PFSK-1 (cell line): ENCODE measurements around the gene EIF4E1B.

ENCODE experiments used
- FOXP2 ChIP-seq: optimal IDR thresholded peaks from 2 replicates; pipeline ENCODE3; 2011; ENCODE audit warnings: borderline replicate concordance, control low read depth, inconsistent platforms; ENCODE audit not compliant: insufficient read depth; ENCODE audit errors: extremely low read length, extremely low read depth
- POLR2AphosphoS5 ChIP-seq: IDR thresholded peaks from 2 replicates; pipeline ENCODE4 v1.6.1; 2012; ENCODE audit warnings: low read depth, mild to moderate bottlenecking, control low read depth, low read length, moderate library complexity
- SIN3A ChIP-seq: IDR thresholded peaks from 2 replicates; pipeline ENCODE4 v1.6.1; 2012; ENCODE audit warnings: mild to moderate bottlenecking, low read length, moderate library complexity, borderline replicate concordance; ENCODE audit not compliant: insufficient read depth
- TAF1 ChIP-seq: IDR thresholded peaks from 2 replicates; pipeline ENCODE4 v1.6.1; 2012; ENCODE audit warnings: low read length, control low read depth, borderline replicate concordance; ENCODE audit not compliant: insufficient read depth
- TF ChIP-seq, protein P1 (sequence below), 2 experiments: IDR thresholded peaks; 2 replicates each; pipeline versions ENCODE4 v1.6.1 to v1.8.0; 2011 to 2012; ENCODE audit warnings: low read depth in 2 of 2, low read length in 2 of 2, control low read depth in 1 of 2, inconsistent platforms in 1 of 2, mild to moderate bottlenecking in 1 of 2, moderate library complexity in 1 of 2; ENCODE audit not compliant: insufficient read depth in 1 of 2

Gene EIF4E1B

GRCh38 chr5:176609724-176610434 is 20.6 kb upstream of the EIF4E1B start, which contains the start of gene GPRIN1:
TSS of gene GPRIN1 (minus strand) at chr5:176610156. CDS start at chr5:176599834, 10,322 bp downstream.
- TF ChIP-seq, protein P1, sequence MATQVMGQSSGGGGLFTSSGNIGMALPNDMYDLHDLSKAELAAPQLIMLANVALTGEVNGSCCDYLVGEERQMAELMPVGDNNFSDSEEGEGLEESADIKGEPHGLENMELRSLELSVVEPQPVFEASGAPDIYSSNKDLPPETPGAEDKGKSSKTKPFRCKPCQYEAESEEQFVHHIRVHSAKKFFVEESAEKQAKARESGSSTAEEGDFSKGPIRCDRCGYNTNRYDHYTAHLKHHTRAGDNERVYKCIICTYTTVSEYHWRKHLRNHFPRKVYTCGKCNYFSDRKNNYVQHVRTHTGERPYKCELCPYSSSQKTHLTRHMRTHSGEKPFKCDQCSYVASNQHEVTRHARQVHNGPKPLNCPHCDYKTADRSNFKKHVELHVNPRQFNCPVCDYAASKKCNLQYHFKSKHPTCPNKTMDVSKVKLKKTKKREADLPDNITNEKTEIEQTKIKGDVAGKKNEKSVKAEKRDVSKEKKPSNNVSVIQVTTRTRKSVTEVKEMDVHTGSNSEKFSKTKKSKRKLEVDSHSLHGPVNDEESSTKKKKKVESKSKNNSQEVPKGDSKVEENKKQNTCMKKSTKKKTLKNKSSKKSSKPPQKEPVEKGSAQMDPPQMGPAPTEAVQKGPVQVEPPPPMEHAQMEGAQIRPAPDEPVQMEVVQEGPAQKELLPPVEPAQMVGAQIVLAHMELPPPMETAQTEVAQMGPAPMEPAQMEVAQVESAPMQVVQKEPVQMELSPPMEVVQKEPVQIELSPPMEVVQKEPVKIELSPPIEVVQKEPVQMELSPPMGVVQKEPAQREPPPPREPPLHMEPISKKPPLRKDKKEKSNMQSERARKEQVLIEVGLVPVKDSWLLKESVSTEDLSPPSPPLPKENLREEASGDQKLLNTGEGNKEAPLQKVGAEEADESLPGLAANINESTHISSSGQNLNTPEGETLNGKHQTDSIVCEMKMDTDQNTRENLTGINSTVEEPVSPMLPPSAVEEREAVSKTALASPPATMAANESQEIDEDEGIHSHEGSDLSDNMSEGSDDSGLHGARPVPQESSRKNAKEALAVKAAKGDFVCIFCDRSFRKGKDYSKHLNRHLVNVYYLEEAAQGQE (IDR thresholded peaks at IDR 0.05; ENCODE audit: insufficient read depth in 1 of 2, low read depth in 2 of 2, low read length in 2 of 2): peak; percentile 83 to 92
- no peak for TF ChIP-seq POLR2AphosphoS5

- TF ChIP-seq SIN3A: no peak
- no peak for TF ChIP-seq TAF1
- TF ChIP-seq, protein P1 (IDR thresholded peaks at IDR 0.05; ENCODE audit: insufficient read depth in 1 of 2, low read depth in 2 of 2, low read length in 2 of 2): peak in 1 of 2 experiments; percentile 18; a peak in 1 of 4 replicates
- TF ChIP-seq POLR2AphosphoS5: no peak
- no peak for TF ChIP-seq FOXP2
Measured at GRCh38 chr5:176610435-176610773, 20.1 kb upstream of the EIF4E1B start.

DNA sequence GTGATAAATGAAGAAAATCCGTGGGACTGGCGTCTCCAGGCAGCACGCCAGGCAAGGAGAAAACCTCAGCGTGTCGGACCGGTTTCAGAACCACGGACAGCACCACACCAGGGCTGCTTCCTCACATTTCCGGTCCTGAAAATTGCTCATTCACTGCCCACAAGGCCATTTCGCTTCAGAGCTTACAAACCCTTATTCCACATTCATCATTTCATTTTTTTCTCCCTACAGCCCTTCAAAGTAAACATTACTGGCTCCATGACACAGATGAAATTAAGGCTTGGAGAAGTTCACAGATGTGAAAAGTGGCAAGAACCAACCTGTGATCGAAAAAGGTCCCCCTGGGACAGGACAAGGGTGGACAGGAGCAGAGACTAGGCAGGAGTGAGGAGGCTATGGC is 19.0 kb upstream of the EIF4E1B start:
- TF ChIP-seq, protein P1 (IDR thresholded peaks at IDR 0.05; ENCODE audit: insufficient read depth in 1 of 2, low read depth in 2 of 2, low read length in 2 of 2): peak; percentile 96 to 98
- TF ChIP-seq TAF1 (no peak), SIN3A (peak; percentile 95; the same call in 1 of the 2 replicates), FOXP2 (peak; percentile 9), POLR2AphosphoS5 (no peak)

GRCh38 chr5:176612008-176612407 is 18.5 kb upstream of the EIF4E1B start:
- TF ChIP-seq TAF1 (no peak), POLR2AphosphoS5 (no peak), SIN3A (no peak), FOXP2 (no peak)
- TF ChIP-seq, protein P1 (IDR thresholded peaks at IDR 0.05; ENCODE audit: insufficient read depth in 1 of 2, low read depth in 2 of 2, low read length in 2 of 2): no peak

DNA sequence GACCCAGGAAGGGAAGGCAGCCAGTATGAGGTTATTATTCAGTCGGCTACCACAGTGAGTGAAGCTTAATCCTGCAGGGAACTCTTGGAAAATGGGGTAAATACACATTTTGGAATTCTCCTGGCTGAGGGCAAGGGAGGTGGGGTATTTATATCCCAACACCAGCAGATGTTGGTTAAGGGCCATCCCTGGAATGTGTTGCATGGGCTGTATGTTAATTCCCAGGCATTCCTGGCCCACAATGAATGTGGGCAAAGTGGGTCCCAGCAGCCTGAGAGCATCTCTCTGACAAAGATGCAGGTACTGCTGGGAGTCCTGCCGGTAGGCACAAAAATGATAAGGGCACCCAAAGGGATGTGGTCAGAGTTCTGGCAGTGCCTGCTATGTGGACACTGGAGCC is 17.6 kb upstream of the EIF4E1B start:
- TF ChIP-seq FOXP2 (no peak), TAF1 (no peak), SIN3A (no peak), POLR2AphosphoS5 (no peak)
- TF ChIP-seq, protein P1 (IDR thresholded peaks at IDR 0.05; ENCODE audit: insufficient read depth in 1 of 2, low read depth in 2 of 2, low read length in 2 of 2): no peak
